Esophagus muscularis mucosa (tissue), 4 donors: ENCODE data around the gene C14orf39. TPM values are rescaled to one million over a fixed set of nuclear protein-coding genes. Genes with fewer than 3 reads are reported as not detected.

ENCODE experiments used
- DNase-seq: peaks from one replicate; pipeline ENCODE4 v3.0.0-alpha.2; 2017; ENCODE audit errors: extremely low spot score
- H3K27ac ChIP-seq, 4 donors: fragments of 200-600 bp; sonication (generic); replicated peaks in 1 of 4; 1 replicate in 3 of 4; 2 replicates in 1 of 4; pipeline ENCODE4 v1.5.1; 2016 to 2019; ENCODE audit warnings: mild to moderate bottlenecking in 1 of 4
- H3K27me3 ChIP-seq, 4 donors: fragments of 200-600 bp; sonication (generic); one replicate each; pipeline versions ENCODE4 v1.5.1 to v1.6.0; 2016 to 2019
- H3K36me3 ChIP-seq, 4 donors: fragments of 200-600 bp; sonication (generic); one replicate each; pipeline ENCODE4 v1.5.1; 2016 to 2019
- H3K4me1 ChIP-seq, 4 donors: fragments of 200-600 bp; sonication (generic); one replicate each; pipeline ENCODE4 v1.5.1; 2016 to 2019
- H3K4me3 ChIP-seq, 4 donors: fragments of 200-600 bp; sonication (generic); 1 replicate in 2 of 4; 2 replicates in 2 of 4; pipeline ENCODE4 v1.5.1; 2016 to 2019; ENCODE audit warnings: mild to moderate bottlenecking in 4 of 4, moderate library complexity in 1 of 4
- H3K9me3 ChIP-seq, 4 donors: fragments of 200-600 bp; sonication (generic); 1 replicate in 3 of 4; 2 replicates in 1 of 4; pipeline ENCODE4 v1.5.1; 2016 to 2019
- CTCF ChIP-seq, 3 experiments: fragments of 200-600 bp in 2 of 3; fragments of 450-650 bp in 1 of 3; sonication (generic) in 2 of 3; IDR thresholded peaks; one replicate each; pipeline ENCODE4 v1.5.1; 2017 to 2019; ENCODE audit warnings: antibody characterized with exemption in 3 of 3, mild to moderate bottlenecking in 2 of 3, moderate library complexity in 1 of 3
- EP300 ChIP-seq: sonication (generic); formaldehyde crosslinking; IDR thresholded peaks from one replicate; pipeline ENCODE4 v1.6.1; 2017; ENCODE audit warnings: antibody characterized with exemption
- POLR2A ChIP-seq: fragments of 450-650 bp; IDR thresholded peaks from one replicate; pipeline ENCODE4 v1.6.1; 2017; ENCODE audit warnings: antibody characterized with exemption, moderate library complexity, mild to moderate bottlenecking, low read depth
- POLR2AphosphoS5 ChIP-seq, 2 donors: sonication (generic); formaldehyde crosslinking; IDR thresholded peaks; one replicate each; pipeline ENCODE4 v1.6.1; 2017; ENCODE audit warnings: antibody characterized with exemption in 2 of 2
- WGBS: methylation state at CpG from one replicate; pipeline ENCODE4 v1.1.5; 2018; 5-methylcytosine and 5-hydroxymethylcytosine counted together
- intact Hi-C: fragments of 100-400 bp; cut with DNase I; formaldehyde crosslinking; loops from one replicate; pipeline ENCODE4 v1.15.1; 2023
- total RNA-seq, 4 donors: library from RNA; depleted of rRNA; stranded (reverse); fragments of >200 nt; gene quantifications; one replicate each; pipeline versions ENCODE4 v1.1.0 to v1.2.1, GENCODE V29; 2016

C14orf39 gene
- total RNA-seq, 4 donors from 2014 or later: 0.29 to 3.7 (median 0.50) TPM; not detected in 1

- Histone ChIP-seq H3K36me3 (no peaks in the 10 kb centered on the region), H3K4me3 (peak overlapping the region in 3 of 4 donors; percentile 25 to 30 (median 25)), H3K27ac (no peak overlapping the region), H3K27me3 (peaks cover 6 to 100% (median 94%) of the 10 kb centered on the region in 4 donors), H3K4me1 (peaks cover 23 to 61% (median 55%) of the 10 kb centered on the region in 4 donors), H3K9me3 (peaks cover 0 to 6% (median 0%) of the 10 kb centered on the region in 4 donors)
- 11% methylated on average over 27 of the region's 35 CpGs for WGBS
- DNase-seq: no peak
- intact Hi-C loops: no loop called here
- no peak for TF ChIP-seq POLR2AphosphoS5 (IDR thresholded peaks at IDR 0.05)
- TF ChIP-seq CTCF (IDR thresholded peaks at IDR 0.05): no peak
- TF ChIP-seq POLR2A: no peak
- no peak for TF ChIP-seq EP300
Measured at GRCh38 chr14:60510254-60510950, 24.5 kb upstream of the C14orf39 start.

- 2% methylated on average over 24 of the region's 58 CpGs for WGBS
- Histone ChIP-seq H3K36me3 (no peaks in the 10 kb centered on the region), H3K4me1 (peaks cover 16 to 54% (median 47%) of the 10 kb centered on the region in 4 donors), H3K27ac (no peak overlapping the region), H3K4me3 (peak overlapping the region in 2 of 4 donors; percentile 3 to 15), H3K27me3 (peaks cover 6 to 100% (median 92%) of the 10 kb centered on the region in 4 donors), H3K9me3 (peaks cover 0 to 6% (median 0%) of the 10 kb centered on the region in 4 donors)
- no peak for DNase-seq
- TF ChIP-seq POLR2AphosphoS5 (IDR thresholded peaks at IDR 0.05): no peak
- TF ChIP-seq EP300: no peak
- TF ChIP-seq POLR2A: no peak
- TF ChIP-seq CTCF (IDR thresholded peaks at IDR 0.05): no peak
- intact Hi-C loops: no loop called here
Measured at GRCh38 chr14:60509438-60510253, 23.8 kb upstream of the C14orf39 start.

GRCh38 chr14:60508707-60509437 lies 23.0 kb upstream of the C14orf39 start, which contains the start of gene SIX6:
Gene SIX6 (plus strand): TSS chr14:60509146. CDS start chr14:60509399, 253 bp downstream.
- Histone ChIP-seq H3K36me3 (no peaks in the 10 kb centered on the region), H3K4me1 (peaks cover 13 to 47% (median 41%) of the 10 kb centered on the region in 4 donors), H3K27me3 (peaks cover 6 to 100% (median 84%) of the 10 kb centered on the region in 4 donors), H3K4me3 (peak within 1 kb of the TSS in 2 of 4 donors; percentile 3 to 15), H3K27ac (no peak within 1 kb of the TSS), H3K9me3 (peaks cover 0 to 6% (median 0%) of the 10 kb centered on the region in 4 donors)
- intact Hi-C loops: no loop called here
- WGBS: 7% methylated on average over 20 of the region's 55 CpGs
- TF ChIP-seq EP300 (no peak), POLR2A (no peak), POLR2AphosphoS5 (IDR thresholded peaks at IDR 0.05) (no peak), CTCF (IDR thresholded peaks at IDR 0.05) (no peak)
- DNase-seq: no peak

- DNase-seq: no peak
- Histone ChIP-seq H3K4me3 (no peak overlapping the region), H3K27ac (no peak overlapping the region), H3K36me3 (no peaks in the 10 kb centered on the region), H3K4me1 (peaks cover 13 to 47% (median 41%) of the 10 kb centered on the region in 4 donors), H3K9me3 (peaks cover 0 to 6% (median 0%) of the 10 kb centered on the region in 4 donors), H3K27me3 (peaks cover 5 to 100% (median 79%) of the 10 kb centered on the region in 4 donors)
- TF ChIP-seq POLR2A (no peak), POLR2AphosphoS5 (IDR thresholded peaks at IDR 0.05) (no peak), CTCF (IDR thresholded peaks at IDR 0.05) (no peak), EP300 (no peak)
- intact Hi-C loops: no loop called here
- WGBS: 7% methylated on average over 5 of the region's 5 CpGs
Measured at GRCh38 chr14:60508363-60508706, 22.5 kb upstream of the C14orf39 start.
